Ascending aorta (tissue), 2 donors: ENCODE data around the gene CLPSL2. TPM values are rescaled to one million over a fixed set of nuclear protein-coding genes. Genes with fewer than 3 reads are reported as not detected.

Experiments
- DNase-seq, 2 donors: peaks; one replicate each; pipeline ENCODE4 v3.0.0-alpha.2; 2019; ENCODE audit warnings: low spot score in 2 of 2
- H3K27ac ChIP-seq, 2 donors: fragments of 200-600 bp; sonication (generic); one replicate each; pipeline ENCODE4 v1.5.1; 2016 to 2017; ENCODE audit warnings: mild to moderate bottlenecking in 1 of 2
- H3K27me3 ChIP-seq: fragments of 200-600 bp; sonication (generic); one replicate; pipeline ENCODE4 v1.5.1; 2017
- H3K36me3 ChIP-seq, 2 donors: fragments of 200-600 bp; sonication (generic); one replicate each; pipeline ENCODE4 v1.5.1; 2016
- H3K4me1 ChIP-seq, 2 donors: fragments of 200-600 bp; sonication (generic); one replicate each; pipeline ENCODE4 v1.5.1; 2016 to 2017; ENCODE audit warnings: mild to moderate bottlenecking in 1 of 2
- H3K4me3 ChIP-seq, 2 donors: fragments of 200-600 bp; sonication (generic); one replicate each; pipeline ENCODE4 v1.5.1; 2016 to 2017; ENCODE audit warnings: mild to moderate bottlenecking in 1 of 2
- H3K9me3 ChIP-seq, 2 donors: fragments of 200-600 bp; sonication (generic); one replicate each; pipeline ENCODE4 v1.5.1; 2016
- intact Hi-C: fragments of 100-400 bp; cut with DNase I; formaldehyde crosslinking; loops from one replicate; pipeline ENCODE4 v1.15.1; 2023
- total RNA-seq: library from RNA; depleted of rRNA; stranded (reverse); fragments of >200 nt; gene quantifications from one replicate; pipeline ENCODE4 v1.1.0, GENCODE V29; 2016
- TF ChIP-seq, protein P1 (sequence below), 3 experiments: fragments of 200-600 bp in 2 of 3; fragments of 450-650 bp in 1 of 3; sonication (generic) in 2 of 3; IDR thresholded peaks; one replicate each; pipeline ENCODE4 v1.5.1; 2016 to 2019; ENCODE audit warnings: antibody characterized with exemption in 3 of 3, mild to moderate bottlenecking in 1 of 3, moderate library complexity in 1 of 3

CLPSL2 gene
- total RNA-seq, 1 donor from 2014 or later: not detected

DNA sequence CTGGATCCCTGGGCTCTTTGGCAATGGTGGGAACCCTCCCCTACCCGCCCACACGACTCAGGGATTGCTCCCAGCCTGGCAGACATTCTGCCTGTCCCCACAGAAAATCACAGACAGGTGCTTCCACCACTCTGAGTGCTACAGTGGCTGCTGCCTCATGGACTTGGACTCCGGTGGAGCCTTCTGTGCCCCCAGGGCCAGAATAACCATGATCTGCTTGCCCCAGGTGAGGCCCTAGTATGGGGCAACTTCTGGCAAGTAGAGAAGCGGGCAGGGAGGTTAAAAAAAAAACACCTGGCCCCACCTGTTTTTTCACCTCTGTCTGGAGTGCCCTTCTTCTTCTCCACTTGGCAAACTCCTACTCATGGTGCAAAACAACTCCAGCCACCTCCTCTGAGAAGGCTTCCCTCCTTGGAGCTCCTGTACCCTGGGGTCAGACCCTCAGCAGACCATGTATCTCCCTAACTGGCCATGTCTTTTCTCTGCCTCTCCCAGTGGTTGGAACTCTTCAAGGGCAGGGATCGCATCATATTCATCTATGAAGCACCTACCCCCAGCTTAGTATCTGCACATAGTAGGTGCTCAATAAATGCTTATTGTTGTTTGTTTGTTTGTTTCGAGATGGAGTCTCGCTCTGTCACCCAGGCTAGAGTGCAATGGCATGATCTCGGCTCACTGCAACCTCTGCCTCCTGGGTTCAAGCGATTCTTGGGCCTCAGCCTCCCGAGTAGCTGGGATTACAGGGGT, 1.1 kb downstream of the CLPSL2 start:
- TF ChIP-seq, protein P1, sequence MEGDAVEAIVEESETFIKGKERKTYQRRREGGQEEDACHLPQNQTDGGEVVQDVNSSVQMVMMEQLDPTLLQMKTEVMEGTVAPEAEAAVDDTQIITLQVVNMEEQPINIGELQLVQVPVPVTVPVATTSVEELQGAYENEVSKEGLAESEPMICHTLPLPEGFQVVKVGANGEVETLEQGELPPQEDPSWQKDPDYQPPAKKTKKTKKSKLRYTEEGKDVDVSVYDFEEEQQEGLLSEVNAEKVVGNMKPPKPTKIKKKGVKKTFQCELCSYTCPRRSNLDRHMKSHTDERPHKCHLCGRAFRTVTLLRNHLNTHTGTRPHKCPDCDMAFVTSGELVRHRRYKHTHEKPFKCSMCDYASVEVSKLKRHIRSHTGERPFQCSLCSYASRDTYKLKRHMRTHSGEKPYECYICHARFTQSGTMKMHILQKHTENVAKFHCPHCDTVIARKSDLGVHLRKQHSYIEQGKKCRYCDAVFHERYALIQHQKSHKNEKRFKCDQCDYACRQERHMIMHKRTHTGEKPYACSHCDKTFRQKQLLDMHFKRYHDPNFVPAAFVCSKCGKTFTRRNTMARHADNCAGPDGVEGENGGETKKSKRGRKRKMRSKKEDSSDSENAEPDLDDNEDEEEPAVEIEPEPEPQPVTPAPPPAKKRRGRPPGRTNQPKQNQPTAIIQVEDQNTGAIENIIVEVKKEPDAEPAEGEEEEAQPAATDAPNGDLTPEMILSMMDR (IDR thresholded peaks at IDR 0.05): no peak
- H3K27me3 ChIP-seq: no peaks in the 10 kb centered on the region
- no peak overlapping the region for H3K27ac ChIP-seq
- H3K36me3 ChIP-seq: no peaks in the 10 kb centered on the region
- peaks cover 0 to 4% of the 10 kb centered on the region in 2 donors for H3K4me1 ChIP-seq
- no peak overlapping the region for H3K4me3 ChIP-seq
- no peak for DNase-seq
- H3K9me3 ChIP-seq: no peaks in the 10 kb centered on the region
- intact Hi-C loops: no loop called here

DNA sequence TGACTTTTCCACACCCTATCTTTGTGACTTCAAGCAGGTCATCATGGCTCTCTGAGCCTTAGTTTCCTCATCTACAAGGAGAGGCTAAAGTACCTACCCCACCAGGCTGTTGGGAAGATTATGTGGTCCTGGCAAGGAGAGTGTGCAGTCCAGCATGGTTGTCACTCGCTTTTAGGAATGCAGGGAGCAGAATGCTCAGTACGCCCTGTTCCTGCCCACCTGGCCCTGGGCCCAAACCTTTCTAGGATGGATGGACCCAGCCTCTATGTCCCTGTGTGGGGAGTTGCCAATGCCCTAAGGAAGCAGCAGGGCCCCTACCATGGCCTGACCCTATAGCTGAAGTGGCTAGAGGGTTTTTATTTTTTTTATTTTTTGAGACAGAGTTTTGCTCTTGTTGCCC, 2.0 kb downstream of the CLPSL2 start:
- Histone ChIP-seq H3K27me3 (no peaks in the 10 kb centered on the region), H3K4me1 (peaks cover 0 to 4% of the 10 kb centered on the region in 2 donors), H3K27ac (no peak overlapping the region)

DNA sequence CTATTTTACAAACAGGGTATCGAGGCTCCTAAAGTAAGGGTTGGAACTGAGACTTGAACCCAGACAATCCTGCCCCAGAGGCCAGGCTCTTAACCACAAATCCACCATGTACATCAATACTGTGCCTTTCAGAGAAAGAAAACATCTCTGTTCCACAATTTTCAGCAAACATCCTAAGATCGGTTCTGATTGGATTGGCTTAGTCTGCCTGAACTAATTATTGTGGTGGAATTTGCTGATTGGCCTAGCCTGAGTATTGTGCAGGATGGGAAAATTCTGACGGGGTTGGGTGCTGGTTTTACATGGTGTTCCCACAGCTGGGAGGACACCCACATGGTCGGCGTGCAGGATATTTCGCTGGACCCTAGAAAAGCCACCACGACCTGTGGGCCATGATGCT, 4.3 kb downstream of the CLPSL2 start, which contains the start of gene CLPSL1:
Gene CLPSL1 (plus strand): TSS at position 301 of the 400 bp plus-strand sequence. CDS start 92 bp downstream, at position 393.
- intact Hi-C loops: no loop called here
- no peak for DNase-seq
- Histone ChIP-seq H3K4me3 (no peak within 1 kb of the TSS), H3K9me3 (no peaks in the 10 kb centered on the region), H3K4me1 (peaks cover 0 to 4% of the 10 kb centered on the region in 2 donors), H3K27me3 (no peaks in the 10 kb centered on the region), H3K27ac (no peak within 1 kb of the TSS), H3K36me3 (no peaks in the 10 kb centered on the region)
- TF ChIP-seq, protein P1 (IDR thresholded peaks at IDR 0.05): no peak

More for the DNA sequence above, 2.0 kb downstream of the CLPSL2 start:
- intact Hi-C loops: no loop called here
- DNase-seq: no peak
- Histone ChIP-seq H3K9me3 (no peaks in the 10 kb centered on the region), H3K36me3 (no peaks in the 10 kb centered on the region), H3K4me3 (no peak overlapping the region)
- TF ChIP-seq, protein P1 (IDR thresholded peaks at IDR 0.05): no peak

DNA sequence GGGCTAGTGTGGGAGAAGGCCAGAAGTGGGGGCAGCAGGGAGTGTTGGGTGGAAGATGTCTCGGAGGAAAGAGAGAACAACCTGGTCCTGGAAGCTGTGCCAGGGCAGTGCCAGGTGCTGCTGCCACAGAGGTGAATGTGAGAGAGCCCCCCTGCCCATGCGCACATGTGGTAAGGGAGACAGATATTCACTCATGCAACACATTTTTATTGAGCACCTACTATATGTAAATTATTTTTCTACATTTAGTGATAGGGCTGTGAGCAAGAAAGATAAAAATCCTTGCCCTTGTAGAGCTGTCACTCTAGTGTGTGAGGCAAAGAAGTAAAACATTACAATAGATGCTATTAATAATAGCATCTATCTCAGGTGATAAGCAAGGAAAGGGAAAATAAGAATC, 4.9 kb downstream of the CLPSL2 start:
- Histone ChIP-seq H3K4me3 (no peak overlapping the region), H3K27me3 (no peaks in the 10 kb centered on the region), H3K9me3 (no peaks in the 10 kb centered on the region), H3K27ac (no peak overlapping the region), H3K36me3 (no peaks in the 10 kb centered on the region), H3K4me1 (peaks cover 0 to 3% of the 10 kb centered on the region in 2 donors)
- TF ChIP-seq, protein P1 (IDR thresholded peaks at IDR 0.05): no peak
- intact Hi-C loops: no loop called here
- DNase-seq: no peak

DNA sequence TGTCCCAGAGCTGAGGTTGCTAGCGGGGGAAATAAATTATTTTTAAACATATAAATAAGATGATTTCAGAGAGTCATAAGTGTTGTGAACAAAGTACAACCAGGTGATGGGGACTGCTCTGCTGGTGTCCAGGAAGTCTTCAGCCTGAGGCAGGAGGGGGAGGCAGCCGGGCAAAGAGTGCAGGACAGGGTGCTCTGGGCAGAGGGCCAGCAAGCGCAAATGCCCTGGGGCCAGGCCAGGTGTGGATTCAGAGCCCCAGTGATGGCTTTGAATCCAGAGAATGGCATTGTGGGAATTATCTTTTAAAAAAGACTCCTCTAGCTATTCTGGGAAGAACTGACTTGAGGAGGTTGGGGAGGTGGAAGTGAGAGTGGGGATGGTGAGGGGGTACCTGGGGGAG, 6.0 kb downstream of the CLPSL2 start:
- DNase-seq: no peak
- Histone ChIP-seq H3K9me3 (no peaks in the 10 kb centered on the region), H3K4me3 (no peak overlapping the region), H3K27me3 (no peaks in the 10 kb centered on the region), H3K36me3 (no peaks in the 10 kb centered on the region), H3K4me1 (no peaks in the 10 kb centered on the region), H3K27ac (no peak overlapping the region)
- TF ChIP-seq, protein P1 (IDR thresholded peaks at IDR 0.05): no peak
- intact Hi-C loops: no loop called here
